ENCODE measurements around the gene FAM222B.
"Not testable (repeated sequence)": the region's sequence is repeated elsewhere in the genome, so short reads cannot be mapped to it uniquely, and the experiment has no call there.

Gene FAM222B

DNA sequence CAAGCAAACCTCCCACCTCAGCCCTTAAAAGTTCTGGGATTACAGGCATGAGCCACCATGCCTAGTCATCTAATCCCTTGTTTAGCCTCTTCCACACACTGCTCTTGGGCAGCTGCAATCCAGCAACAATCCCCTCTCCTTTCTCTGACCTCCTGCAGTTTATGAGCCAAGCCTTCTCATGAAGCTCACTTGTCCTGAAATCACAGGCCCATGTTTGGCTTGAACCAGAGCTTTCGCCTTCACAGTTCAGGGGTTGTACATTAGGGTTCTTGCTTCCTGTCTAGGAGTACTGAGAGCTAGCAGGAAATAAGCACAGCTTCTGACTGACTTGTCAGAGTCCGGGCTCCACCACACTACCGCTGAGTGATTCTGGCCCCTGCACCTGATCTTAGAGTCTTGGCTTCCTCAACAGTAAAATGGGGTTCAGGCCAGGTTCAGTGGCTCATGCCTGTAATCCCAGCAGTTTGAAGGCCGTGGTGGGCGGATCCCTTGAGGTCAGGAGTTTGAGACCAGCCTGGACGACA, 28.5 kb upstream of the FAM222B start:
- DNase-seq, result no peak

GRCh38 chr17:28867276-28867675, 24.7 kb upstream of the FAM222B start:
- no peak for DNase-seq

GRCh38 chr17:28865946-28866752, 23.6 kb upstream of the FAM222B start:
- DNase-seq, result peak in 3 of 4 experiments; percentile 29 to 58 (median 46)

DNA sequence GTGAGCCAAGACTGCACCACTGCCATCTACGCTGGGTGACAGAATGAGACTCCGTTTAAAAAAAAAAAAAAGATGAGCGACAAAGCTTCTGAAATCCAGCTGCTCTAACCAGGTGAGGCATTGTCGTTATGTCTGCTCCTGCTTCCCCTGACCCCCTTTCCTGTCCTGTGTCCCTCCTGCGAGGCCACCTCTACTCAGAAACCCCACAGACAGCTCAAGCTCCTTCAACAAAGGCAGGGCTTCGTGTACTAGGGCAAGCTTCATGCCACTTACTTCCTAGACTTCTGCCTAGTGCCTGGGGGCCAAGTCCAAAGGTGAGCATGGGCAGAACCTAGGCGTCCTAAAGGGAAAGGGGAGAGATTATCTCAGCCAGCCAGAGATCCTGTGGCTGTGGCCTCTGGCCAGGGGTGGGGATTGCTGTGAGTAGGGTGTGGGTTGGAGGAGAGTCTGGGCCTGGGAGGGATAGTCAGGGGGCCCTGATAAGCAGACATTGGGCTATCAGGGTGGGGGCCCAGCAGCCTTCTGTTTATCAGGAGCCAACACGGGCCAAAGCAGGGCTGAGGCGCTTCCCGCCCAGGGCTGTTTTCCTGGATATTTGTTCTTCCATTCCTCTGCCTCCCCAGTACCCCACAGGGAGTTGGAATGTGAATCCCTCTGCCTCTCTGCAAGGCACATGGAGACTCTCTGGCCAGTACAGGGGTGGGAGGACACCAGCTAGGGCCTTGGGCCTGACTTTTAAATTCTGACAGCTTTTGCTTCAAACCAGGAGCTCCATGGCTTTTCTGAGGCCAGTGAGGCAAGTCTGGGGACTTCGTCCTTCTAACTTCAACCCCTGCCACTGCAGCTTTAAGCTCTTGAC, 22.6 kb upstream of the FAM222B start:
- no peak for DNase-seq

- DNase-seq, result no peak
Observed at GRCh38 chr17:28863953-28864352, 21.4 kb upstream of the FAM222B start.

DNA sequence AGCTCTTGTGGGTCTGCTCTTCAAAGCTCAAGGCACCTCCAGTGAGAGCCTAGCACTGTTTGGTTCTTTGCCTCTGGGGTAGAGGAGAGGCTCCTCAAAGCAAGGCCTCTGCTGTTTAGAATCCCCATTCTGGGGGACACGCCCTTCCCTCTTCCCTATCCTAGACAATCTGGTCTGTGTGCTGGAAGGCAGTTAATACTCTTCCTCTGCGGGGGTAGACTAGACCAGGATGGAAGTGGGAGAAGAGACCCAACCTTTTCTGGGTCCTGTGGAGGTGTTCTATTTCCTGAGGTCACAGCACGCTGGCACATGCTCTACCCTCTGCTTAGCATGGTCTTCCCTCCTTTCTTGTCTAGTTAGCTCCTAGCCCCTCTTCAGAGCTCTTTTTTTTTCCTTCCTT, 20.0 kb upstream of the FAM222B start:
- DNase-seq, result no peak

GRCh38 chr17:28861393-28862203, 19.0 kb upstream of the FAM222B start:
- no peak for DNase-seq

- no peak for DNase-seq
Observed at GRCh38 chr17:28860363-28860808, 17.8 kb upstream of the FAM222B start.

DNA sequence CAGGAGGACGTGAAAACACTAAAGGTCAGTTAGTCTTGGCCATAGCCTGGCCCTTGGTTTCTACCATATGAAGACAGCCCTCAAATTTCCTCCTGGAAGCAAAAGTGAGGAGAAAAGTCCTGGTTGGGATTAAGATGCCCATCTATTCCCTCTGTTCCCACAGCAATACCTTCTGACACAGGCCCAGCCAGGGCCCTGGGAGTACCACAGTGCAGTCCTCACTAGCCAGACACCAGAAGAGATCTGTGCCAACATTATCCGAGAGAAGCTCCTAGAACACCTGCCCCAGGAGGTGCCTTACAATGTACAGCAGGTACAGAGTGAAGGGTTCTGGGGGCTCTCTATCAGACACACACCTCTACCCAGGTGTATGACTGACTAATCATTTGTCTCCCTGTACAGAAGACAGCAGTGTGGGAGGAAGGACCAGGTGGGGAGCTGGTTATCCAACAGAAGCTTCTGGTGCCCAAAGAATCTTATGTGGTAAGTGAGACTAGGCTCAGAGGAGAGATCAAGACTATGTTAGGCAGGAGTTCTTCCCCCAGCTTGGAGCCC, 16.3 kb upstream of the FAM222B start:
- DNase-seq, result no peak

DNA sequence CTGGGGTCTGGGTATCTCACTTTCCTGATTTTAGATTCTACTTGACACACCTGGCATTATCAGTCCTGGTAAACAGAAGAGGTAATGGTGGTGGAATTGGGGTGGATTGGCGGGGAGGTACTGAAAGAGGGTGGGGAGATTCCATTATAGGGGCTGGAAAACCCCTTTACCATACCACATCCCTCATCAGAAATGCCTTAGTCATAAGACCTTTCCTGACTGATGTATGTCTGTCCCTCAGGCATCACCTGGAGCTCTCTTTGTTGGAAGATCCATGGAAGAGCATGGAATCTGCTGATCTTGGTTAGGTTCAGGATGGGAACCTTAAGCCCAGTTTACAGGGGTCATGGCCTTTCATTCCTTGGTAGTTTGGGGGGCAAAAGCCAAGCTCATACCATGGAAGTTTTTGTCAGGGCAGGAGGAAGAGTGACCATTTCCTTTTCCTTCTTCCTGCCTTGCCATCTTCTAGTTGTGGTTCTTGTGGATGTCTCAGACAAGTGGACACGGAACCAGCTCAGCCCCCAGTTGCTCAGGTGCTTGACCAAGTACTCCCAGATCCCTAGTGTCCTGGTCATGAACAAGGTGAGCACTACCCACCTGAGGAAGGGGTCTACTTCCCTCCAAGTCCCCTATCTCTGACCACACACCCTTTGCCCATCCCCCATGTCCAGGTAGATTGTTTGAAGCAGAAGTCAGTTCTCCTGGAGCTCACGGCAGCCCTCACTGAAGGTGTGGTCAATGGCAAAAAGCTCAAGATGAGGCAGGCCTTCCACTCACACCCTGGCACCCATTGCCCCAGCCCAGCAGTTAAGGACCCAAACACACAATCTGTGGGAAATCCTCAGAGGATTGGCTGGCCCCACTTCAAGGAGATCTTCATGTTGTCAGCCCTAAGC, 15.6 kb upstream of the FAM222B start:
- DNase-seq, result no peak

DNA sequence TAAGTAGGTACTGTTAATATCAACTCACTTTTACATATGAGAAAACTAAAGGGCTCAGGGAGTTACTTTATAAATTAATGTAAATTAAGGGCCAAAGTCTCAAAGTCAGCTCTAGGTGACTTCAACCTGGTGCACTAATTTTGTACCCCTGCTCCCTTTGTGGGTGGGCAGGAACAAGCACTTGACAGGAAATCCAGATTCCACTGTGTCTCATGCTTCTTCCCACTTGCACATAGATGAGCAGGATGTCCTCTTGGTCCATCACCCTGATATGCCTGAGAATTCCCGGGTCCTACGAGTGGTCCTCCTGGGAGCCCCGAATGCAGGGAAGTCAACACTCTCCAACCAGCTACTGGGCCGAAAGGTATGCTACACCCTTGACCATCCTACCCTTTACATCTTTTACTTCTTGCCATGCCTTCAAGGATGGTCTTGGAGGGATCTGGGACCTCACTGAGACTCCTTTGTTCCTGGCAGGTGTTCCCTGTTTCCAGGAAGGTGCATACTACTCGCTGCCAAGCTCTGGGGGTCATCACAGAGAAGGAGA, 13.5 kb upstream of the FAM222B start:
- DNase-seq, result no peak

DNA sequence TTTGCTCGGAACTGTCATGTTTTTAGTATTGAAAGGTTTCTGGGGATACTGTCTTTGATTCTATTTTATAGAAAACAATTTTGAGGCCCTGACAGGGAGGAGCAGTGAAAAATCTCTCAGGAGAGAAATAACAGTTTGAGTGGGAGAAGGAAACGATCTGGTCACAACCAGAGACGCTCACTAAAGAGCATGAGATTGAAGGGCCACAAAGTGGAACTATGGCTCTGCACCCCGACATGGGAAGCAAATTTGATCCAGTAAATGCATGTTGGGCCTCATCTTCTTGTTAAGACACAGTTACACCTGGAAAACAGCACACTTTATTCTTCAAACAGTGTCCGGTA, 12.7 kb upstream of the FAM222B start:
- no peak for DNase-seq

DNA sequence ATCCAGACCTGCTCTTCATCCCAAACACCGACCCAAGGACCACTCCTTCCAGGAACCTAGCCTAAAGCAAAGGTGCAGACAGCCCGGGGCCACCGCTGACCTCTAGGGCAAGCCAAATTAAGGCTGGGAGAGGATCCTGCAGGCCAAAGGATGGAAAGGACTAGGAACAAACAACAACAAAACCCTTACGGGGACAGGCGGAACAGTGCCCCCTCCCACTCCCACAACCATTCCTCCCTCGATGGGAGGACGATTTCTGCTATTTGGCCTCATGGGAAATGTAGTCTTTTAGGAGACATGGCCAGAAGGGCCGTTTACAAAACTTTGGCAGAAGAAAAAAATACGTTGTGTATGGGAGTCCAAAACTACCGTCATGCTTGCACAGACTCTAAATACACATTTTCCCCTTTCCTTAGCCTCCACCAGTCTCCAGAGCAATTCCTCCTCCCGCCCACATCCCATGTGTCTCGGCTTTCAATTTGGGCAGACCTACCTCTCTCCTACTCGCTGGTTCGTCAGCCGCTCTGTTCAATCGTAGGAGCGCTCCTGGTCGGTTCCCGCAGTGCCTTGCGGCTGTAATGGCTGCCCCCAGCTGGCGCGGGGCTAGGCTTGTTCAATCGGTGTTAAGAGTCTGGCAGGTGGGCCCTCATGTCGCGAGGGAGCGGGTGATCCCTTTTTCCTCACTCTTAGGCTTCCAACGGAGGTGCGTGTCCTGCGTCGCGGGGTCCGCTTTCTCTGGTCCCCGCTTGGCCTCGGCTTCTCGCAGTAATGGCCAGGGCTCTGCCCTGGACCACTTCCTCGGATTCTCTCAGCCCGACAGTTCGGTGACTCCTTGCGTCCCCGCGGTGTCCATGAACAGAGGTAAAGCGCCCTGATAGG, 12.1 kb upstream of the FAM222B start, which contains the start of gene ERAL1:
TSS of gene ERAL1 (plus strand) at position 560 of the 879 bp plus-strand sequence. CDS start at position 579, 19 bp downstream.
- DNase-seq, result peak; percentile 86 to 93 (median 92)

- no peak for DNase-seq
Observed at GRCh38 chr17:28853295-28853694, 10.7 kb upstream of the FAM222B start.

- peak; percentile 8 to 16 (median 11) for DNase-seq
Observed at GRCh38 chr17:28849281-28849680, 6.7 kb upstream of the FAM222B start.

- DNase-seq, result peak; percentile 66 to 83 (median 72)
Observed at GRCh38 chr17:28848667-28849066, 6.1 kb upstream of the FAM222B start.

DNA sequence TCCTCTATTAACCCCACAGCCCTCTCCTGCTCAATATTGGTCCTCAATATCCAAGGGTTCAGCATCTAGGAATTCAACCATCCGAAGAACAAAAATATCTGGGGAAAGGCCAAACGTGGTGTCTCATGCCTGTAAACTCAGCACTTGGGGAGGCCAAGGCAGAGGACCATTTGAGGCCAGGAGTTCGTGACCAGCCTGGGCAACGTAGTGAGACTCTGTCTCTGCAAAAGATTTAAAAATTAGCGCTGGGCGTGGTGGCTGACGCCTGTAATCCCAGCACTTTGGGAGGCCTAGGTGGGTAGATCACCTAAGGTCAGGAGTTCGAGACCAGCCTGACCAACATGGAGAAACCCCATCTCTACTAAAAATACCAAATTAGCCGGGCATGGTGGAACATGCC, 4.1 kb upstream of the FAM222B start:
- DNase-seq, result not testable (repeated sequence)

DNA sequence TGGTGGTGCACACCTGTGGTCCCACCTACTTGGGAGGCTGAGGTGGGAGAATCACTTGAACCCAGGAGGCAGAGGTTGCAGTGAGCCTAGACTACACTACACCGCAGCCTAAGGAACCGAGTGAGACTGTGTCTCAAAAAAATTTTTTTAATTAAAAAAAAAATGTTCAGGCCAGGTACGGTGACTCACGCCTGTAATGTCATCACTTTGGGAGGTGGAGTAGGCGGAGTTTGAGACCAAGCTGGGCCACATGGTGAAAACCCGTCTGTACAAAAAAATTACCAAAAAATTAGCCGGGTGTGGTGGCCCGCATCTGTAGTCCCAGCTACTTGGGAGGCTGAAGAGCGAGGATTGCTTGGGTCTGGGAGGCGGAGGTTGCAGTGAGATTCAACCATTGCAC, 3.6 kb upstream of the FAM222B start:
- no peak for DNase-seq

DNA sequence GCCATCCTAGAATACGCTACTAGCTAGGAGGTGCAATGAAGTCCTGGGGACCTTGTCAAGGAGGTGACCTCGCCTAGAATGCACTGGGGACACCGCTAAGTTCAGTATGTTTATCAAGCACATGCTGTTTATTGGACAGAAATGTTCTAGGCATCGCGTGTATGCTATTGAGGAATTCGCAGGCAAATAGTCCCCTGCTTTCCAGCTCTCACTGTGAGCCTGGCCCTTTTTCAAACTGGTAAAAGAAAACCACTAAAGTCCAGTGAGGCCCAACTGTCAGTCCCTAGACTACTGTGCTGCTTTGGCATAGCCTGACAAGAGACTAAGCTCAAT, 1.2 kb upstream of the FAM222B start:
- no peak for DNase-seq

DNA sequence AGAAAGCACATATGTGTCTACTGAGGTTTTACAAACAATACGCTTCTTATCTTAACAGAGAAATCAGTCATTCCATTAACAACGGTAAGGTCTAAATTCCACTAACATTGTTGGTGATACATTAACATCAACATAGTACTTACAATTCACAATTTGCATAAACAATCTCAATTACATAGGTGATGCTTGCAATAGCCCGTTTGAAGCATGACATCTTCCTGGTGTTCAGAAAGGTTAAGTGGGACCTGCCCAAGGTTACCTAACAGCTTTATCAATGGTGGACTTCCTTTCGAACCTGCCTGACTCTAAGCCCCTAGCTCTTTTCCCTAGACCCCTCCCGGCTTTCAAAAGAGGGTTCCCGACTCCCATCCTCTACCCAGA, 699 bp downstream of the FAM222B start:
- DNase-seq, result no peak
